ENCODE measurements around the gene PRDX3. TPM values are rescaled to one million over a fixed set of nuclear protein-coding genes. Genes with fewer than 3 reads are reported as not detected.
"Not testable (repeated sequence)": the region's sequence is repeated elsewhere in the genome, so short reads cannot be mapped to it uniquely, and the experiment has no call there.

The PRDX3 gene
- total RNA-seq, 1 experiment from 2014 or later, result 234 TPM

DNA sequence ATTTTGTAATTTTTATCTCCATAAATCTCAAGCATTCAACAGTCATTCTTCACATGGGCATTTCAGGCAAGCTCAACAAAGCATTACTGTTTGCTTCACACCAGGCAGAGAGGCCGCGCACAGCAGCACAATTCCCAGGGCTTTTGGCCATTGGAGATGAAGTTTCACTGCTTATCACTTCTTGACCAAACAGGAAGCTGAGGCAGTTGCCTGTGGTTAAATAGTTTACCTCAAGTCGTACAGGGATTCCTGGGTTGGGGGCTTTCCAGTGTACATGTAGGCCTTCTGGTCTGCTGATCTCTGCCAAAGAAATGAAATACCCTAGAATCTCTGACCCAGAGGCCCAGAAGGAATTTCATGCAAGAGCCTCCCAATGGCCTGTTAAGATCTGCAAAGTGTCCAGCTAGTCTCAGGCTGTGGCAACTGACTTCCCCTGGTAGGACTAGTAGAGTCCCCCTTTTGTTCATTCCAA is 11.2 kb upstream of the PRDX3 start:
- Histone ChIP-seq H3K36me3 (ENCODE audit: insufficient read depth, low read length, poor library complexity, severe bottlenecking) (no peaks in the 10 kb centered on the region), H3K4me1 (ENCODE audit: insufficient read depth, low read length, poor library complexity, severe bottlenecking) (no peaks in the 10 kb centered on the region), H3K9me3 (ENCODE audit: low read depth, low read length, poor library complexity, severe bottlenecking) (no peaks in the 10 kb centered on the region), H3K27ac (ENCODE audit: low read depth, low read length, poor library complexity, severe bottlenecking) (no peak overlapping the region), H3K27me3 (replicated peaks; ENCODE audit: insufficient read depth, low read depth, low read length, poor library complexity) (no peaks in the 10 kb centered on the region), H3K4me3 (ENCODE audit: low read depth, low read length, poor library complexity, severe bottlenecking) (no peak overlapping the region)
- no peak for TF ChIP-seq EZH2 (IDR thresholded peaks at IDR 0.05; ENCODE audit: borderline replicate concordance, low read depth, low read length, poor library complexity, severe bottlenecking)
- TF ChIP-seq CTCF (conservative IDR thresholded peaks at IDR 0.05; ENCODE audit: low read depth, low read length), result no peak
- BruUV-seq (replicated peaks), result no TSS peak
- DNase-seq (ENCODE audit: low spot score), result no peak
- intact Hi-C loops (cut with micrococcal nuclease; ENCODE audit: unreplicated experiment), result no loop called here
- ChIA-PET POLR2A (ENCODE audit: low non-redundant PET) (no interaction called here), CTCF (no interaction called here)

GRCh38 chr10:119183664-119184412 is 5.2 kb upstream of the PRDX3 start:
- BruUV-seq (replicated peaks), result no TSS peak
- no peaks in the 10 kb centered on the region for H3K27me3 ChIP-seq (replicated peaks; ENCODE audit: insufficient read depth, low read depth, low read length, poor library complexity)
- ChIA-PET POLR2A (ENCODE audit: low non-redundant PET) (no interaction called here), CTCF (interaction anchor here (0.7 to 1.3 kb wide), 2 partner anchors 16 to 87 kb away, joined by 4 to 8 read pairs; no protein-coding TSS in a partner anchor)
- no peak overlapping the region for H3K27ac ChIP-seq (ENCODE audit: low read depth, low read length, poor library complexity, severe bottlenecking)
- no peak for DNase-seq (ENCODE audit: low spot score)
- H3K4me1 ChIP-seq (ENCODE audit: insufficient read depth, low read length, poor library complexity, severe bottlenecking), result peaks cover 6% of the 10 kb centered on the region
- H3K9me3 ChIP-seq (ENCODE audit: low read depth, low read length, poor library complexity, severe bottlenecking), result no peaks in the 10 kb centered on the region
- no peak overlapping the region for H3K4me3 ChIP-seq (ENCODE audit: low read depth, low read length, poor library complexity, severe bottlenecking)
- no peak for TF ChIP-seq EZH2 (IDR thresholded peaks at IDR 0.05; ENCODE audit: borderline replicate concordance, low read depth, low read length, poor library complexity, severe bottlenecking)
- intact Hi-C loops (cut with micrococcal nuclease; ENCODE audit: unreplicated experiment), result no loop called here
- H3K36me3 ChIP-seq (ENCODE audit: insufficient read depth, low read length, poor library complexity, severe bottlenecking), result no peaks in the 10 kb centered on the region

- BruUV-seq (replicated peaks); H3K27ac ChIP-seq (ENCODE audit: low read depth, low read length, poor library complexity, severe bottlenecking); H3K4me3 ChIP-seq (ENCODE audit: low read depth, low read length, poor library complexity, severe bottlenecking); POLR2A ChIA-PET (ENCODE audit: low non-redundant PET); DNase-seq (ENCODE audit: low spot score); H3K27me3 ChIP-seq (replicated peaks; ENCODE audit: insufficient read depth, low read depth, low read length, poor library complexity); intact Hi-C loops (cut with micrococcal nuclease; ENCODE audit: unreplicated experiment); H3K9me3 ChIP-seq (ENCODE audit: low read depth, low read length, poor library complexity, severe bottlenecking): not testable (repeated sequence)
- H3K4me1 ChIP-seq (ENCODE audit: insufficient read depth, low read length, poor library complexity, severe bottlenecking), result peaks cover 21% of the 10 kb centered on the region
- H3K36me3 ChIP-seq (ENCODE audit: insufficient read depth, low read length, poor library complexity, severe bottlenecking), result peaks cover 16% of the 10 kb centered on the region
- CTCF ChIA-PET, result interaction anchor here (0.6 kb wide), 1 partner anchor 209 kb away, joined by 3 read pairs; no protein-coding TSS in a partner anchor
Measured at GRCh38 chr10:119180850-119181400, 2.3 kb upstream of the PRDX3 start.

GRCh38 chr10:119177708-119178371 is 772 bp downstream of the PRDX3 start:
- H3K36me3 ChIP-seq (ENCODE audit: insufficient read depth, low read length, poor library complexity, severe bottlenecking), result peaks cover 35% of the 10 kb centered on the region
- TF ChIP-seq CTCF (conservative IDR thresholded peaks at IDR 0.05; ENCODE audit: low read depth, low read length), result no peak
- no peak for TF ChIP-seq EZH2 (IDR thresholded peaks at IDR 0.05; ENCODE audit: borderline replicate concordance, low read depth, low read length, poor library complexity, severe bottlenecking)
- no peaks in the 10 kb centered on the region for H3K9me3 ChIP-seq (ENCODE audit: low read depth, low read length, poor library complexity, severe bottlenecking)
- no peak for DNase-seq (ENCODE audit: low spot score)
- no peaks in the 10 kb centered on the region for H3K27me3 ChIP-seq (replicated peaks; ENCODE audit: insufficient read depth, low read depth, low read length, poor library complexity)
- peaks cover 21% of the 10 kb centered on the region for H3K4me1 ChIP-seq (ENCODE audit: insufficient read depth, low read length, poor library complexity, severe bottlenecking)
- ChIA-PET CTCF (no interaction called here), POLR2A (ENCODE audit: low non-redundant PET) (no interaction called here)
- intact Hi-C loops (cut with micrococcal nuclease; ENCODE audit: unreplicated experiment), result no loop called here
- H3K27ac ChIP-seq (ENCODE audit: low read depth, low read length, poor library complexity, severe bottlenecking), result peak overlapping the region; percentile 94
- BruUV-seq (replicated peaks), result no TSS peak
- peak overlapping the region; percentile 70 for H3K4me3 ChIP-seq (ENCODE audit: low read depth, low read length, poor library complexity, severe bottlenecking)

Data from A673 (cell line).